ENCODE results near the gene AMT.
"Not testable (repeated sequence)": the region's sequence is repeated elsewhere in the genome, so short reads cannot be mapped to it uniquely, and the experiment has no call there.

Gene AMT

DNA sequence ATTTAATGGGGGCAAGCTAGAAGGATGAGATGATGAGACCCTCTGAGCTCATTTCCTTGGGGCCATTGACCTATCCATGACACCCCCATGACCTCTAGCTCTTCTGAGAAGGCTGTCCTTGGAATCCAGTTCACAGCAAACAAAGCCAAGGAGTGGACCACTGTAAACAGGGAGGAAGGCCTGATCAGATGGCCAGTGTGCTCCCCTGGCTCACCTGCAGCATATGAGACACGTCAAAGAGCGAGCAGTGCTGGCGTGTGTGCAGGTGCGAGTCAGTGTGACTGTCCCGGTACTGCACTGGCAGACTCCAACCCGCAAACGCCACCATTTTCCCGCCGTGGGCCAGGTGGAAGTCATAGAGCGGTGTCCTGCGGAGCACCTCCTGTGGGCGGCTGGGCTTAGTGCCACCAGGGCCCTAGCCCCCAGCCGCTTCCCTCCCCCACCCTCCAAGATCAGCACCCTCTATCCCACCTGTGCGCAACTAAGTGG, 339 bp downstream of the AMT start:
- DNase-seq = no peak

DNA sequence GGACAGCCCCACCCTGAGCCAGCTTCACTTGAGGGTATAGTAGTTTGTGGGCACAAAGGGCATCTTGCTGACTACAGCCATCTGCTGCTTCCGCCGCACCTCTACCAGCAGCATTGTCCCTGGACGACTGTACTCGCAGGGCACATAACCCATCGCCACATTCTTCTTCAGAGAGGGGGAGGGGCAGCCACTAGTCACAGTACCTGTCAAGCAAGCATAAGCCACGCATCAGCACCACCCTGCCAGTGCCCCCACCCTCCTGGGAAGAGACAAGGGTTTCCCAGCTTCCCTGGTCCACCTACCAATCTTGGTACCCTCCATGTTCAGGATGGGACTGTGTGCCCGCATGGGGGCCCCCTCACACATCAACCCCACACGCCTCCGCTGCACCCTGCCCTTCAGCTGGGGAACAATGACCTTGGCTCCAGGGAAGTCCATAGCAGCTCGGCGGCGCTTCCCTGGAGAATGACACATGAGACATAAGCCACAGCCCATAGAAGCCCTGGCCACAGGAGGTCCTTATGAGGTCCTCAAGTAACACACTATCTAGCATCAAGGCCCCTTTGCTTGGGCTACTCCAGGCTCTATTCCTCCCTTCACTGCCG, 4.7 kb downstream of the AMT start:
- no peak for DNase-seq

DNA sequence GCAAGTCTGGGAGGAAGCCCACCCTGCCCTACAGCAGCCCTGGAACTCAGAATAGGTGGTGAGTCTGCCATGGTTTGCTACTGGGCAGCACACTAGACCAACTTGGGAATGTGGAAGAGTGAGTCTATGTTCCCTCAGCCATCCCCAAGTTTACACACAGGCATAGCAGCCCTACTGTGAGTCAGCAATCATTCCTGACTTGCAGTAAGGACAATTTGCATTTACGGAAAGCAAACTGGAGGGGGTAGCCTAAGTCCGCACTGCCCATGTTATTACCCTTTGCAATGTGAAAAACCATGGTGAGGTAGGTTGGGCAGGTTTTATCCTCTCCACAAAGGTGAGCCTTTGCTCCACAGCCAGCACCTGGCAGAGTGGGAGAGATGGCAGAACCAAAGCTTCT, 5.4 kb downstream of the AMT start:
- no peak for DNase-seq

DNA sequence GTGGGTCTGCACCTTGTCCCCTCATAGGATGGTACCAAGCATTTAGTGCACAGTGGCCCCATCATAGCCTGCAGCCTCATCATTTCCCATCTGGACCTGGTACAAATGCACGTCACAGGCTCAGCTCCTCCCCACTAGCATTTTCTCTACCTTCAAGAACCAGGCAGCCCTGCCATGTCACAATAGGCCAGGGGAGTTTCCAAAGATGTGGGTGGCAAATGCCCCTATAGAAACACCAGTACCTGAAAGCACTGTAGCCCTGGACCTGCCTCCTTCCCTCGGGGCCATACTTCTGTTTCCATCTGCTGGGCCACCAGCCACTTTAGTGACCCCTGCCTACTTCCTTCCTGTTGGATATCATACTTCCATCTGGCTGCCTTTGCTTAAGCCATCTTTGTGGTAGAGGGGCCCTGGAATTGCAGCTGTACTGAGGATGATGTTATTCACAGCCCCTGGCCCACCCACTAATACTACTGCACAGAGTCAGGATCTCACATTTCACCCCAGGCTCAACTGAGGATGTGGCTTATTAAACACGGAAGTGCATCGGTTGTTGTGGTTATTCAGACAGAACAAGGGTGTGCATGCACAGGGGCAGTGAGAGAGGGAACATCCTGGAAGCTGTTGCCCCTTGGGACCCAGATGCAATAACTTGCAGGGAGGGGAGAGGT, 6.2 kb downstream of the AMT start:
- peak; percentile 72 for DNase-seq

DNA sequence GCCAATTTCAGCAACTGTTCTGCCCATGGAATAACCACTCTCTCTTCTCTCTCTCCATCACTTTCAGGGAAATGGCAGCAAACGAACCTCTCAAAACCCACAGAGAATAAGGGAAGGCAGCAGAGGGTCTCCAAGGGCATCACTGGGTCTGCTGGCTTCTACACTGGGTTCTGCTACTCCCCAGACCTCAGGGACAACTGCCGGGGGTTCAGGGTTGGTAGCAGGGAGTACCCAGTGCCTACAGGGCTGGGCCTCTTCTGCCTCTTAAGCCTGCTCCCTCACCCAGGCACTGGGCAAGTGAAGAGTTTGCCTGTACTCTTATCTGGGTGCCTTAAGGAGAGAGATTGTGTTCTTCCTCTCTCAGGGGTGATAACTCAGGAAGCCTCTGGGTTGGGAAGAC, 7.5 kb downstream of the AMT start:
- DNase-seq = no peak

DNA sequence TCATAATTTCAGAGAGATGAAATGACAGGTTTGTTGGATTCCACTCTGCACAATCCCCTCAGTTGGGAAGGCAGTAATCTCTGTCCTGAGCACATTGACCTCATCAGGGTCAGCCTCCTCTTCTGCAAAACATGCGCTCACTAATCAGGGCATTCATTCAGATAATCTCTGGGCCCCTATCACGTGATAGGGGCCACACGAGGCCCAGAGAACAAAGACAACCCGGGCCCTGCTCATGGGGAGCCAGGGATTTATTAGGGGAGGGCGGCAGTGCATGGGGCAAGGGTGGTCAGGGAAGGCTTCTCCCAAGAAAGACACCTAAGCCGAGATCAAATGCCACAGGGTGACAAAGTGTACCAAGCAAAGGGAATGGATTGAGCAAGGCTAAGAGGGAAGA, 8.9 kb downstream of the AMT start:
- DNase-seq = no peak

DNA sequence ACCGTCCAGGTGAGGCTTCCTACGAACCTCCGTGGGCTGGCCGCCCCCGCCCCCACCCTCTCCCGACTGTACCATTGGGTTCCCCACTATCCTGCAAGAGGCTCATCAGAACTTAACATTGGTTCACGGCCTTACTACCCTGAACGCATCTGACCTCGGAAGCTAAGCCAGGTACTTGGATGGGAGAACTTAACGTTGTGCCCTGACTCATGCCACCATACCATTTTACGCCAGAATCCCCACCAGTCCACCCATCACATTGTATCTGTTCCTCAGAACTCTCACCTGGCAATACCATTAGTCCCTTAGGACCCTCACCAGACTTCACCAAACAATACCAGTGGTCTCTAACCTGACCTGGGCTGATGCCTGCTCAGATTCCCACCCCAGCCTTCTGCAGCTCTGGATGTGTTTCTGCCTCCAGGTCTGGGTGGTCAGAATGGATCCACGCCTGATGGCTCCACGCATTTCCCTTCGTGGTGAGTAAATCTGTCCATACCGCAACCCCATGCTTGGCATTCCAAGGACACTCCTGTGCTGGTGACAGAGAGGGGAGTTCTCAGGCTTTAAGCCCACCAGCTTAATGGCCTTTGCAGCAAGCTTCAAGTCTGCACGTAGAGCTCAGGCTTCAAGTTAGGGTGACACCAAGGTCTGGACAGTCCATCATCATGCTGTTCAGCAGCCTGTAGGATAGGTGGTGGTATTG, 9.5 kb downstream of the AMT start:
- DNase-seq = no peak

DNA sequence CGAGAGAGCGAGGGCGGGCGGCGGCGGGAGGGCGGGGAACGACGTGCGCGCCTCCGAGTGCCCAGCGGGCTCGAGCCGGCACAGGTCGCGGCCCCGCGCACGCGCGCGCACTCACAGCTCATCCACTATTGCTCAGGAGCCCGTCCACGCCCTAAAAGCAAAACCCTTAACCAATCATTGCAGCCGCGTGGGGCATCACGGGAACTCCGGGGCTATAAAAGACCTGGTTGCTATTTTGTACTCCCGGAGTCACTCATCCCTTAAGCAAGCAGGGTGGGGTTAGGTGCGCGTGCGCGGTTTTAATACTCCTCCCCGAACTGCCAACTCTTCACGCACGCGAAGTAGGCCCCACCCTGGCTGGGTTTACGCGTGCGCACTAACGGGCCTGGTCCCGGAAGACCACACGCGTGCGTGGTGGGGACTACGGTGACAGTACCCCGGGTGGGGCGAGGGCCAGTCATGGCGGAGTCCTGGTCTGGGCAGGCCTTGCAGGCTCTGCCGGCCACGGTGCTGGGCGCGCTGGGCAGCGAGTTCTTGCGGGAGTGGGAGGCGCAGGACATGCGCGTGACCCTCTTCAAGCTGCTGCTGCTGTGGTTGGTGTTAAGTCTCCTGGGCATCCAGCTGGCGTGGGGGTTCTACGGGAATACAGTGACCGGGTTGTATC, 10.2 kb downstream of the AMT start, which contains the start of the genes RHOA and TCTA:
Gene RHOA, minus strand, starts transcription at position 9 of the 664 bp plus-strand sequence. CDS start 36,387 bp downstream, outside the sequence.
Gene TCTA, plus strand, starts transcription at position 456 of the 664 bp plus-strand sequence. Its CDS starts 4 bp downstream, at position 460.
- peak; percentile 98 for DNase-seq

DNA sequence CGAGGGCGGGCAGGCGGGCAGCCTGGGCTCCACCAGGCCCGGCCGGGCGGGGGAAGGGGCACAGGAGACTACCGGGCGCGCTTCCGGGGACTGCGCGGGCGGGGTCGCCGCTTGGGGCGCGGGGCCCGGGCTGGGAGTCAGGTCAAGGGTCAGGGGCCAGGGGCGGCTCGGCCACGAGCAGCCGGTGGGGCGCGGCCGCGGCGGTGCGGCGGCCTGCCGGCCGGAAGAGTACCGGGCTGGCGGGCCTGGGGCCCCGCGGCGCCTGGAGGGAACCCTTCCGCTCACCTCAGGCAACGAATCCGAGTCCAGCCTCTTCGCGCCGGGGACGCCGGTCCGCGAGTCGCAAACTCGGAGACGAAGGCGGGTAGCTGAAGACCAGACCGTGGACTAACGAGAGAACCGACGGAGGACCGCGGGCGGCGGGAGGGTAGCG, 10.7 kb downstream of the AMT start:
- DNase-seq = peak; percentile 61

DNA sequence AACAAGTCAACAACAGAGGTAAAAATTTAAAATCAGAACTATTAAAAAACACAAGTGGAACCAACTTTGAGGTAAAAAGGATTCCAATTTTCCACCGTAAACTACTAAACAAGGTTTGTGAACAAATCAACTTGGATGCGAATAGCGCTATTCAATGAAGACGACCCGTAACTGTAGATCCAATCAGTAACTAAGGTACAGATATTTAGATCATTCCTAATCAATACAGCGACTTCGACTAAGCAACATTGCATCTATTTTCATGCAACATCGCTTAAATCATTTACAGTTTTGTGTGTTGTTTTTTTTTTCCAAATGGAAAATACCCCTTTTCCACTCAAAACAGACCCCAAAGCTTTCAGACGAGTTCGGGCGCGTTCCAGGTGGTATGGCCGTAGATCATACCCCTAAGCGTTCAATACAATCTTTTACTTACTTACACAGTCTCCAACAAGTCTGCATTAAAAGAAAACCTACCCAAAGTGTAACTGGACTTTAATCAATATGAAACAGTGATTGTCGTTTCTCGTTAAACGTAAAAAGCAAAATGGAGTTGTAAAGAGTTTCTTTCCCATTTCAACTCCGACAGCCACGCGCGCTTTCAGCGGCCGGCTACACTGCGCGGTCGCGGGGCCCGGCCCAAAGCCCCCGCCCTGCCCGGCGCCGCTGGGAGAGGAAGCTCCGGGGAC, 11.3 kb downstream of the AMT start:
- no peak for DNase-seq

DNA sequence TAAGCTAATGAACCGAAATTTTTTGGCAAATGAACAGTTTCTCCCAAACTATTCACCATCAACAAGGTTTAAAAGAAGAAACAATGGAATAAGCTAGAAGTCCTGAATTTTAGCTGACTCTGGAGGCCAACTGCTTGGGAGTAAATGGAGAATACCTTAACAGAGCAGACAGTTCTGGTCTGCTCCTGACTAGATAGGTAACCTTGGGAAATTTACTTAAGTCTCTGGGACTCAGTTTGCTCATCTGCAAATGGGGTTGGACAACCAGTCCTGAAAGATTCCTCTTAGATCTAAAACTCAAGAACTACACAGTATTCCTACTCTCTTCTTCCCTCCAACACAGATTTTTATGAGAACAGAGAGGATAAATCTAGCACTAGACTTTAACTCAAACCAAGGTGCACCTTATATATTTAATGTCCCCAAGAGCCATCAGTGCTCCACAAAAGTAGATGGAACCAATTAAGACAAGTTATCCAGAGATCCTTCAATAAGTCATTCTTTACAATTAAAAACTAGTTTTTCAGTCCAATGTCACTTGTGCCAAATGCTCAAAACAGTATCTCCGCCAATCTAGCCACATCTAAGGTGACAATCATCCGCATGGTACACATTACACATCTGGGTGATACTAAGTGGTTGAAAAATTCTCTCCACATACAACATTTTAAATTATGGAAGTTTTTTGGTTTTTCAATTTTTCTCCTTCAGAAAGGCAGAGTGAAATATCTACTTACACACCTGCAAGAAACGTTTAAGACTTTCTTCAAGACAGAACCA, 12.0 kb downstream of the AMT start:
- no peak for DNase-seq

DNA sequence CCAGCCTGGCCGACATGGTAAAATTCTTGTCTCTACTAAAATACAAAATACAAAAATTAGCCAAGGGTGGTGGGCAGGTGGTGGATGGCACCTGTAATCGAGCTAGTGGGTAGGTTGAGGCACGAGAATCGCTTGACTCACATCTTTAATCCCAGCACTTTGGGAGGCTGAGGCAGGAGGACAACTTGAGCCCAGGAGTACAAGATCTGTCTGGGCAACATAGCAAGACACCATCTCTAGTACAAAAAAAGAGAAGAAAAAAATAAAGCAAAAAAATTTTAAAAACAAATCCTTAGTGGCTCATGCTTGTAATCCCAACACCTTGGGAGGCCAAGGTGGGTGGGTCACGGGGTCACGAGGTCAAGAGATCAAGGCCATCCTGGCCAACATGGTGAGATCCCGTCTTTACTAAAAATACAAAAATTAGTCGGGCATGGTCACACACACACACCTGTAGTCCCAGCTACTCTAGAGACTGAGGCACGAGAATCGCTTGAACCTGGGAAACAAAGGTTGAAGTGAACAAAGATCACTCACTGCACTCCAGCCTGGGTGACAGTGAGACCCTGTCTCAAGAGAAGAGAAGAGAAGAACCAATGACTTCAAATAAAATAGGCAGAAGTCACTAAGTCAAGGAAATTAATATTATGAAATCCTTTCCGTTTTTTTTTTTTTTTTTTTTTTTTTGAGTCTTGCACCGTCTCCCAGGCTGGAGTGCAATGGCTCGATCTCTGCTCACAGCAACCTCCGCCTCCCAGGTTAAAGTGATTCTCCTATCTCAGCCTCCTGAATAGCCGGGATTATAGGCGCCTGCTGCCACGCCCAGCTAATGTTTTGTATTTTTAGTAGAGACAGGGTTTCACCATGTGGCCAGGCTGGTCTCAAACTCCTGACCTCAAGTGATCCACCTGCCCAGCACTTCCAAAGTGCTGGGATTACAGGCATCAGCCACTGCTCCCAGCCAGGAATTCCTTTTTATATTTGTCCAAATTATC, 15.4 kb downstream of the AMT start:
- no peak for DNase-seq

DNA sequence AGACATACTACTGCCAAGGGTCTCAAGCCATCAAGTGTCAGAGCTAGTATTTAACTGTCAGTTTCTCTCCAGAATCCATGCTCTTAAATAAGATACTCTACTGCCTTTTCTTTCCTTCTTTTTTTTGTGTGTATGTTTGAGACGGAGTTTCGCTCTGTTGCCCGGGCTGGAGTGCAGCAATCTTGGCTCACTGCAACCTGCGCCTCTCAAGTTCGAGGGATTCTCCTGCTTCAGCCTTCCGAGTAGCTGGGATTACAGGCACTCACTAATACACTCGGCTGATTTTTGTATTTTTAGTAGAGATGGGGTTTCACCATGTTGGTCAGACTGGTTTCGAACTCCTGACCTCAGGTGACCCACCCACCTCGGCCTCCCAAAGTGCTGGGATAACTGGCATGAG, 16.7 kb downstream of the AMT start:
- not testable (repeated sequence) for DNase-seq

DNA sequence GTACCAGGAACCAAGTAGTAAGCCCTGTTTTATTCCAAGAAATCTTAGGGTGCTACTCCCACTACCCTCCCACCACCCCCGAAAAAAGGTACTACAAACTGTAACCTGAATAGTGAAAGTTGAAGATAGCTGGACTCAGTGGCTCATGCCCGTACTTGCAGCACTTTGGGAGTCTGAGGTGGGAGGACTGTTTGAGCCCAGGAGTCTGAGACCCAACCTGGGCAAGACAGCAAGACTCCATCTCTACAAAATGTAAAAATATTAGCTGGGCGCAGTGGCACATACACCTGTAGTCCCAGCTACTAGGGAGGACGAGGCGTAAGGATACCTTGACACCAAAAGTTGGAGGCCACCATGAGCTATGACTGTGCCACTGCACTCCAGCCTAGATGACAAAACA, 18.4 kb downstream of the AMT start:
- DNase-seq = no peak

DNA sequence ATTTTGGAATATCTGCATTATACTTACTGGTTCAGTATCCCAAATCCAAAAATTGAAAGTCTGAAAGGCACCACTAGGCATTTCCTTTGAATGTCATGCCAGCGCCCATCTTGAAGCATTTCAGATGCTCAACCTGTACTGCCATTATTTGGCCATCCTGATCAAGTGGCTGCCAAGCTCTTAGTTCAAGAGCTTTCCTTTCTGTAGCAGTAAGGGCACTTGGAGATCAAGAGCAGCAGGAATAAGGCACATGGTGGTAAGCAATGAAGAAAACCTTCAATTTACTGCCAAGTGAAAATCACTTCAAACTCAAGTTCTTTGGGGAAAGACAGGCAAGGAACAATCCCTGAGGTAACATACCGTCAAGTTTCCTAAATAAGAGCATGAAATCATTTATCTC, 20.5 kb downstream of the AMT start:
- DNase-seq = no peak

DNA sequence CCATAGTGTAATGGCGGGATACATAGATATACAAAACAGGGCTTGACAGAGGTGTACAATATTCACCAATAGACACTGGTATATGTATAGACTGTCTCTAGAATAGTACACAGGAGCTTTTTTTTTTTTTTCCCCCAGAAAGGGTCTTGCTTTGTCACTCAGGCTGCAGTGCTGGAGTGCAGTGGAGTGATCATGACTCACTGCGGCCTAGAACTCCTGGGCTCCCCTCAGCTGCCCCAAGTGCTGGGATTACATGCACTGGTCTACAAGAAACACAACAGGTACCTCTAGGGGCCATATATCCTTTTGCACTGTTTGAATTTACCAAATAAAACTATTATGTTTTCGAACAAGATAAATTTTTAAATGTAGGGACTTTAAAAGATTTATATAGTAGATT, 22.8 kb downstream of the AMT start:
- DNase-seq = no peak

DNA sequence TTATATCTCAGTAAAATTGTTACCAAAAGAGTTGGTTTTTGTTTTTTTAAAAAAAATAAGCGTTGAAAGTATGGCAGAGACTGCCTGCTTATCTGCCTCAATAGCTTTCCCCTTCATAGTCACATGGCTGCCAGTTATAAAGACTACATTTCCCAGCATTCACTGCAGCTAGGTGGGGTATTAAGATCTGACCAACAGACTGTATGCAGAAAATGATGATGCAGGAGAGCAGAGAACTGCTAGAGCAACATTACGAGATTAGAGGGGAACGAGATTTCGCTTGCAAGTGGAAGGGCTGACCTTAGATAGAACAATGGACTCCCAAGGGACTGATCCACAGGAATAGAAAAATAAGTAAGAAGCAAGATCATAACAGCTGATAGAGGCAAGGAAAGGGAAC, 24.8 kb downstream of the AMT start:
- no peak for DNase-seq

DNA sequence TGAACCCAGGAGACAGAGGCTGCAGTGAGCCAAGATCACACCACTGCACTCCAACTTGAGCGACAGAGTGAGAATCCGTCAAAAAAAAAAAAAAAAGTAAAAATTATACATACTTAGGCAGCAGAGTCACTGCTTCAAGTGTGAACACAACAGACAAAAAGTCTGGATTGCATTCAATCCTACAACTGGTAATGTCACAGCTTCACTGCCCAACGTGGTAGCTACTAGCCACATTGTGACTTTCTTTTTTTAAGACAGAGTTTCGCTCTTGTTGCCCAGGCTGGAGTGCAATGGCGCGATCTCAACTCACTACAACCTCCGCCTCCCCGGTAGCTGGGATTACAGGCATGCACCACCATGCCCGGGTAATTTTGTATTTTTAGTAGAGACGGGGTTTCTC, 31.0 kb downstream of the AMT start:
- not testable (repeated sequence) for DNase-seq

DNA sequence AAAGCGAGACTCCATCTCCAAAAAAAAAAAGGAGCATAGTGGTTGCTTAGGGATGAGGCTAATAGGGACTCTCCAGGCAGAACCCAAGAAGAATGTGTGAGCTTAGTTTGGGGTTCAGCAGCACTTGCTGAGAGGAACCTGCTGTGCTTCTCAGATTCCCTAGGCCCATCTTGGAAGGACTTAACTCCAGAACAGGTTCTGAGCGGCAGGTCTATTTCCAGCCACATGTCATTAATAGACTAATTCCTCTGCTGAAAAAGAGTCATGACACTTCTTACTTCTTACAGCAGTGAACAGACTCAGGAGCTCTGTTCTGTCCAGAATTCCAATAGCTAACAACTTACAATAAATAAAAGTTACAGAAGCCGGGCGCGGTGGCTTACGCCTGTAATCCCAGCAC, 33.0 kb downstream of the AMT start:
- DNase-seq = no peak

DNA sequence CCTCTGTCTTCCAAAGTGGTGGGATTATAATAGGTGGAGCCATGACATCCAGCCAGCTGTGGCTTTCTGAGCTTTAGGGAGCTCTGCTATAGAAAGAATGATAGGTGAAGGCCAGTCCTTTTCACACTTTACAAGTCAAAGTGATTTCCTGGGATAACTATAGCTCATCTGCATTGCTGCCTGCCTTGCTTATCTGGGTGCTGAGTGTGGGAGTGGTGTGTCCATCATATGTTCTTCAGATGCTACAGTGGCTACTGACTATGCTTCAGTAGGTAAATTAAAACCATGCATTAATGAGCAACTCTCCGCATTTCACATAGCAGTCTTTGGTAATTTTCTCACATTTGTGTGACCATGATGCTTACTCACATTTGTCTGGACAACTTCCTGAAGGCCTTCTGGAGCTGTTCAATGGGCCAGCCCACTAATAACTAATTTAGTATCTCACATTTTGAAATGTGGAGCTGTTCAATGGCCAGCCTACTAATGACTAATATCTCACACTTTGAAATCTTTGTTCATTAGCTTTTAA, 33.9 kb downstream of the AMT start:
- DNase-seq = no peak
